ENCODE data around the gene PRKACB. TPM values are rescaled to one million over a fixed set of nuclear protein-coding genes. Genes with fewer than 3 reads are reported as not detected.

The PRKACB gene
- total RNA-seq, 2 experiments from 2014 or later = 49.7 to 52.4 TPM

GRCh38 chr1:84117868-84118267 lies 26.2 kb upstream of the PRKACB start:
- no peak overlapping the region for H3K4me3 Mint-ChIP-seq
- ChIA-PET CTCF (no interaction called here), POLR2A (no interaction called here)

DNA sequence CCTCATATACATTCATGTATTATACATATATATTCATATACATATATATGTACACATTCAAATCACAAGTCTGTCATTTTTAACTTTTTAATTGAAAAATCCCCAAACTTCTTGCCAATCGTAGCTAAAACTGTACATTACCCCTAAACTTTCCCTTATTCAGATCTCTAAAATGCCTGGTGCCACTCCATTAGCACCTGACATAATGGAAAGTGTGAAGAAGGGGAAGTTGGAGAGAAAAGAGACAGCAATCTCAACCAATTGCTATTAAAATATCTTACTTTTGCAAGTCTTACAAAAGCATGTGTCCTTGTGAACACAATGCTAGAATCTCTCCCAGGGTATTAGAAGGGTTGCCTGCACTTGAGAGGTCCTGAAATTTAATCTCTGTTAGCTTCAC lies 22.7 kb upstream of the PRKACB start:
- Mint-ChIP-seq H3K4me3 (no peak overlapping the region), H3K27ac (no peak overlapping the region), H3K4me1 (ENCODE audit: low read depth) (peaks cover 10% of the 10 kb centered on the region), H3K9me3 (no peaks in the 10 kb centered on the region), H3K36me3 (ENCODE audit: low read depth) (no peaks in the 10 kb centered on the region), H3K27me3 (no peaks in the 10 kb centered on the region)
- no peaks in the 10 kb centered on the region for H3K36me3 ChIP-seq (ENCODE audit: insufficient read depth, low read length)
- DNase-seq = no peak
- ATAC-seq (ENCODE audit: poor library complexity) = no peak
- CTCF ChIA-PET = no interaction called here
- intact Hi-C loops (cut with DNase I, micrococcal nuclease) = no loop called here
- no peaks in the 10 kb centered on the region for H3K4me1 ChIP-seq (ENCODE audit: insufficient read depth, low read length)
- no peaks in the 10 kb centered on the region for H3K27me3 ChIP-seq (ENCODE audit: control insufficient read depth in 1 of 2, insufficient read depth in 2 of 2, low read length in 2 of 2)
- POLR2A ChIA-PET = no interaction called here
- no peak overlapping the region for H3K4me3 ChIP-seq (ENCODE audit: low read length)
- no peak overlapping the region for H3K27ac ChIP-seq (ENCODE audit: low read depth in 1 of 2, low read length in 2 of 2)
- H3K9me3 ChIP-seq (ENCODE audit: control insufficient read depth in 1 of 2, insufficient read depth in 1 of 2, low read length in 2 of 2) = no peaks in the 10 kb centered on the region
- TF ChIP-seq CTCF (IDR thresholded peaks at IDR 0.05) = no peak

More at GRCh38 chr1:84117868-84118267, 26.2 kb upstream of the PRKACB start:
- Mint-ChIP-seq H3K27ac (no peak overlapping the region), H3K9me3 (no peaks in the 10 kb centered on the region), H3K36me3 (ENCODE audit: low read depth) (no peaks in the 10 kb centered on the region), H3K4me1 (ENCODE audit: low read depth) (peaks cover 16% of the 10 kb centered on the region), H3K27me3 (no peaks in the 10 kb centered on the region)
- DNase-seq (no peak), ATAC-seq (ENCODE audit: poor library complexity) (no peak)
- intact Hi-C loops (cut with DNase I, micrococcal nuclease) = loop anchor here in 1 of 2 experiments (10.0 kb wide), 1 partner anchor 1343 kb away; no protein-coding TSS in a partner anchor
- Histone ChIP-seq H3K4me1 (ENCODE audit: insufficient read depth, low read length) (no peaks in the 10 kb centered on the region), H3K27me3 (ENCODE audit: control insufficient read depth in 1 of 2, insufficient read depth in 2 of 2, low read length in 2 of 2) (no peaks in the 10 kb centered on the region), H3K9me3 (ENCODE audit: control insufficient read depth in 1 of 2, insufficient read depth in 1 of 2, low read length in 2 of 2) (no peaks in the 10 kb centered on the region), H3K36me3 (ENCODE audit: insufficient read depth, low read length) (no peaks in the 10 kb centered on the region), H3K4me3 (ENCODE audit: low read length) (no peak overlapping the region), H3K27ac (ENCODE audit: low read depth in 1 of 2, low read length in 2 of 2) (no peak overlapping the region)
- TF ChIP-seq CTCF (IDR thresholded peaks at IDR 0.05) = no peak

DNA sequence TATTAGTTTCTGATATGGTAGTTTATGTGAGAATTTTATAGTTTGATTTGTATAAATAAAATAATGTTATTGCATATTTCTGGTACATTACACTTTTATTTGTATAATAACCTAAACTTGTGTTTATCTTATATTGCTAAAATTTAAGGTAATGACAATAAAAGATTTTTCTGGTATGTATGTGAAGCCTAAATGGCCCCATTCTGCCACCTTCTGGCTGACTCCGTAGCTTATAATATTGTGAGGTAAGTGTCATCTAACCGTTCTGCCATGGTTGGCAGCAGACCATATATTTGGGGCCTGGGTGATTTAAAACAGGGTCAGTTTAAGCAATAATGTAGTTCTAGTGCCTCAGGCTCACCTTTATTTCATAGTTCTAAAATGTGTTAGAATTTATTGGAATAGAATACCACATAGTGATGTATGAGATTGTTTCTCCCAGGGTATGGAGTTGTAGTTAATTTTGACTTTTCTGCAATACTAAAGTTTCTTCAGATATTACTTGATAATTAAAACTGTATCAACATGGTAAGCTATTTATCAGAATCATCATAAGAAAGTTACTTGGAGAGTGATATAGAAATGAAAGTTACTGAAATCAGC lies 21.2 kb upstream of the PRKACB start:
- Histone ChIP-seq H3K27me3 (ENCODE audit: control insufficient read depth in 1 of 2, insufficient read depth in 2 of 2, low read length in 2 of 2) (no peaks in the 10 kb centered on the region), H3K9me3 (ENCODE audit: control insufficient read depth in 1 of 2, insufficient read depth in 1 of 2, low read length in 2 of 2) (no peaks in the 10 kb centered on the region), H3K36me3 (ENCODE audit: insufficient read depth, low read length) (no peaks in the 10 kb centered on the region), H3K4me1 (ENCODE audit: insufficient read depth, low read length) (no peaks in the 10 kb centered on the region), H3K27ac (ENCODE audit: low read depth in 1 of 2, low read length in 2 of 2) (no peak overlapping the region), H3K4me3 (ENCODE audit: low read length) (no peak overlapping the region)
- peak; percentile 18 to 70 (median 41) for DNase-seq
- intact Hi-C loops (cut with DNase I, micrococcal nuclease) = loop anchor here (1.0 kb wide), 3 partner anchors 190 to 218 kb away; no protein-coding TSS in a partner anchor
- TF ChIP-seq CTCF (IDR thresholded peaks at IDR 0.05) = peak; percentile 91
- H3K4me1 Mint-ChIP-seq (ENCODE audit: low read depth) = no peaks in the 10 kb centered on the region
- CTCF ChIA-PET = interaction anchor here (1.0 kb wide), 1 partner anchor 190 kb away, joined by 4 read pairs; no protein-coding TSS in a partner anchor
- no peaks in the 10 kb centered on the region for H3K36me3 Mint-ChIP-seq (ENCODE audit: low read depth)
- POLR2A ChIA-PET = no interaction called here
- no peak overlapping the region for H3K27ac Mint-ChIP-seq
- no peak overlapping the region for H3K4me3 Mint-ChIP-seq
- H3K9me3 Mint-ChIP-seq = no peaks in the 10 kb centered on the region
- ATAC-seq (ENCODE audit: poor library complexity) = peak; percentile 59
- no peaks in the 10 kb centered on the region for H3K27me3 Mint-ChIP-seq

Data from CD4-positive, alpha-beta T cell (primary cell).